Loucy (cell line): ENCODE data around the gene ACTA2.
A peak's percentile ranks its signal among the peaks of the same experiment; 100 is the strongest.
"Not testable (repeated sequence)": the region's sequence is repeated elsewhere in the genome, so short reads cannot be mapped to it uniquely, and the experiment has no call there.

Source experiments
- H2AFZ ChIP-seq: fragments of 200-600 bp; sonication (generic); 2 replicates; pipeline ENCODE4 v1.6.0; 2016; ENCODE audit warnings: antibody characterized with exemption, mild to moderate bottlenecking, low read length, moderate library complexity
- H3F3A ChIP-seq: fragments of 200-600 bp; 2 replicates; pipeline ENCODE4 v1.6.0; 2016; ENCODE audit warnings: antibody characterized with exemption, low read depth, mild to moderate bottlenecking
- H3K27me3 ChIP-seq: fragments of 200-600 bp; sonication (generic); 2 replicates; pipeline ENCODE4 v1.6.1; 2014; ENCODE audit warnings: low read length, mild to moderate bottlenecking; ENCODE audit not compliant: insufficient read depth, poor library complexity, severe bottlenecking
- H3K36me3 ChIP-seq: fragments of 200-600 bp; sonication (generic); 2 replicates; pipeline ENCODE4 v1.6.1; 2016; ENCODE audit warnings: low read length; ENCODE audit not compliant: insufficient read depth
- H3K4me1 ChIP-seq: fragments of 200-600 bp; sonication (generic); 2 replicates; pipeline ENCODE4 v1.5.1; 2014; ENCODE audit warnings: low read length, mild to moderate bottlenecking; ENCODE audit not compliant: insufficient read depth, poor library complexity, severe bottlenecking
- H3K4me2 ChIP-seq: fragments of 200-600 bp; sonication (generic); 2 replicates; pipeline ENCODE4 v1.6.0; 2014; ENCODE audit warnings: antibody characterized with exemption, low read length, low read depth, mild to moderate bottlenecking; ENCODE audit not compliant: poor library complexity, severe bottlenecking
- H3K4me3 ChIP-seq: fragments of 200-600 bp; sonication (generic); 2 replicates; pipeline ENCODE4 v1.5.1; 2014; ENCODE audit warnings: low read length, mild to moderate bottlenecking, mixed read lengths; ENCODE audit not compliant: poor library complexity, severe bottlenecking
- H3K79me2 ChIP-seq: fragments of 200-600 bp; sonication (generic); 2 replicates; pipeline ENCODE4 v1.6.1; 2014; ENCODE audit warnings: low read length; ENCODE audit not compliant: insufficient read depth
- H3K9ac ChIP-seq: fragments of 200-600 bp; sonication (generic); 2 replicates; pipeline ENCODE4 v1.6.0; 2014; ENCODE audit warnings: mild to moderate bottlenecking, low read depth, low read length, moderate library complexity; ENCODE audit not compliant: poor library complexity, severe bottlenecking
- H3K9me2 ChIP-seq: fragments of 200-600 bp; sonication (generic); replicated peaks from 2 replicates; pipeline ENCODE4 v1.6.1; 2016; ENCODE audit warnings: low read depth, low read length, mixed read lengths
- H3K9me3 ChIP-seq: fragments of 200-600 bp; sonication (generic); 2 replicates; pipeline ENCODE4 v1.6.1; 2014; ENCODE audit warnings: mild to moderate bottlenecking, antibody characterized with exemption, low read length, low read depth; ENCODE audit not compliant: insufficient read depth
- H4K20me1 ChIP-seq: fragments of 200-600 bp; sonication (generic); 2 replicates; pipeline ENCODE4 v1.6.0; 2014; ENCODE audit warnings: antibody characterized with exemption, low read length, mild to moderate bottlenecking; ENCODE audit not compliant: insufficient read depth, poor library complexity, severe bottlenecking
- EZH2phosphoT487 ChIP-seq: fragments of 200-600 bp; IDR thresholded peaks from 2 replicates; pipeline ENCODE4 v1.6.1; 2018; ENCODE audit warnings: antibody characterized with exemption, mild to moderate bottlenecking, moderate library complexity, borderline replicate concordance
- TF ChIP-seq, protein P1 (sequence below): fragments of 200-600 bp; sonication (generic); conservative IDR thresholded peaks from 2 replicates; pipeline ENCODE4 v1.5.1; 2014; ENCODE audit warnings: mild to moderate bottlenecking, antibody characterized with exemption, low read length

Gene ACTA2

DNA sequence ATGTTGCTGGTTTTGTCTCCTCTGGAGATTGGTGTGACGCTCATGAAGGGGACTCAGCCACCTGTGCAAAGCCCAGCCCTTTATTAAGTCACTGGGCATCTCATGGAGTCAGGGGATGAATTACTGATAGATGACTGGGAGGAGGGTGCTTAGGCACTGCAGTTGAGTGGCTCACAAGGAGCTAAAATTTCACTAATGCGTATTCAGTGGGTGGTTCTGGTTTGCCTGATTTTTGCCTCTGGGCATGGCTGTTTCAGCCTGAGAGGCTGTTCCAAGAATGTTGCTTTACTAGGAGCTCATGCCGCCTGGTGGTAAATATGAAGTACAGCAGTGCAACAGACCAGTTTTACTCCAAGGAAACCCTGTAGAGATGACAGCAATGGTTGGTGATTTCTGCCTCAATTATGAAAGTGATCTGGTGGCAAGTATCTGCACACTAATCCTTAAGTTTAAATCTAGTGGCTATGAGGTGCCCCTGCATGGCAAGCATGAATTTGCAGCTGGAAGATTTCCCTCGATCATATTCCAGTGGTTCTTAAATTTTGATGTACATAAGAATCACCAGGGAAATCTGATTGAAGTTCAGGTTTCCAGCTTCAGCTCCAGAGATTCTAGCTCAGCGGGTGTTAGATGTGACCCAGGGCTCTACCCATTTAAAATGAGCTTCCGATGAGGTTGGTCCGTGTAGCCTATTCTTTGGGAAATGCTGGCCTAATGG lies 19.9 kb downstream of the ACTA2 start:
- Histone ChIP-seq H3F3A (no peaks in the 10 kb centered on the region), H3K36me3 (peaks cover 5% of the 10 kb centered on the region; the same call in 1 of the 2 replicates), H2AFZ (no peak overlapping the region), H3K4me1 (peaks cover 5% of the 10 kb centered on the region), H3K4me2 (no peak overlapping the region), H3K79me2 (no peaks in the 10 kb centered on the region), H3K4me3 (no peak overlapping the region), H3K9me3 (no peaks in the 10 kb centered on the region), H3K9me2 (no peaks in the 10 kb centered on the region), H3K27me3 (no peaks in the 10 kb centered on the region), H4K20me1 (no peaks in the 10 kb centered on the region), H3K9ac (no peak overlapping the region)
- no peak for TF ChIP-seq EZH2phosphoT487
- TF ChIP-seq, protein P1, sequence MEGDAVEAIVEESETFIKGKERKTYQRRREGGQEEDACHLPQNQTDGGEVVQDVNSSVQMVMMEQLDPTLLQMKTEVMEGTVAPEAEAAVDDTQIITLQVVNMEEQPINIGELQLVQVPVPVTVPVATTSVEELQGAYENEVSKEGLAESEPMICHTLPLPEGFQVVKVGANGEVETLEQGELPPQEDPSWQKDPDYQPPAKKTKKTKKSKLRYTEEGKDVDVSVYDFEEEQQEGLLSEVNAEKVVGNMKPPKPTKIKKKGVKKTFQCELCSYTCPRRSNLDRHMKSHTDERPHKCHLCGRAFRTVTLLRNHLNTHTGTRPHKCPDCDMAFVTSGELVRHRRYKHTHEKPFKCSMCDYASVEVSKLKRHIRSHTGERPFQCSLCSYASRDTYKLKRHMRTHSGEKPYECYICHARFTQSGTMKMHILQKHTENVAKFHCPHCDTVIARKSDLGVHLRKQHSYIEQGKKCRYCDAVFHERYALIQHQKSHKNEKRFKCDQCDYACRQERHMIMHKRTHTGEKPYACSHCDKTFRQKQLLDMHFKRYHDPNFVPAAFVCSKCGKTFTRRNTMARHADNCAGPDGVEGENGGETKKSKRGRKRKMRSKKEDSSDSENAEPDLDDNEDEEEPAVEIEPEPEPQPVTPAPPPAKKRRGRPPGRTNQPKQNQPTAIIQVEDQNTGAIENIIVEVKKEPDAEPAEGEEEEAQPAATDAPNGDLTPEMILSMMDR, result peak; percentile 95

DNA sequence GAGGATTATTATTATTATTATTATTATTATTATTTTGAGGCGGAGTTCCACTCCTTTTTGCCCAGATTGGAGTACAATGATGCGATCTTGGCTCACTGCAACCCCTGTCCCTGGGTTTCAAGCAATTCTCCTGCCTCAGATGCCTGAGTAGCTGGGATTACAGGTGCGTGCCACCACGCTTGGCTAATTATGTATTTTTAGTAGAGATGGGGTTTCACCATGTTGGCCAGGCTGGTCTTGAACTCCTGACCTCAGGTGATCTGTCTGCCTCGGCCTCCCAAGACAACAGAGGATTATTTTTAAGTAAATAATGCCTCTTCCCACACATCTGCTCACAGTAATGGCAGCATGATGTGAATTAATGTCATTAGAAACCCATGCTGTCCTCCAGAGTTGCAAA lies 20.5 kb downstream of the ACTA2 start:
- not testable (repeated sequence) for H3K9me3 ChIP-seq, H3K4me2 ChIP-seq, H3K4me3 ChIP-seq, H2AFZ ChIP-seq, H3F3A ChIP-seq, H4K20me1 ChIP-seq, H3K9me2 ChIP-seq, H3K79me2 ChIP-seq, H3K4me1 ChIP-seq, H3K27me3 ChIP-seq, H3K9ac ChIP-seq
- peaks cover 11% of the 10 kb centered on the region; the same call in 1 of the 2 replicates for H3K36me3 ChIP-seq

DNA sequence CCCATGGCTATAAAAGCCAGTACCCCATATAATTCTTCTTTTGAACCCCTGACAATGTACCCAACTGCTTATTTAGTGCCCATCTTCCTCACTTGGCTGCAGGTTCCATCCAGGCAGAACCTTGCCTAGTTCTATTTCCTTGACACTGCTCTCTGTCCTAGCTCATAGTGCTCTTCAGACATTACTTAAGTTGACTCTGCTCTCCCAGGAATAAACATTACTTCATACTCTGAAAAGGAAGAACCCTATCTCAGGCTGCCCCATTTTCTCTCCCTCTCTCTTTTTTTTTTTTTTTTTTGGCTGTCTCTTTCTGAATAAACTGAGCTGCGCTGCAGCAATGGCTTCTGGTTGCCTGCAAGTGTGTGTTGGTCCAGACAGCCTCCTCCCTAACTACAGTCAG lies 21.0 kb downstream of the ACTA2 start:
- Histone ChIP-seq H3K4me1 (peaks cover 5% of the 10 kb centered on the region), H3K9ac (no peak overlapping the region), H4K20me1 (no peaks in the 10 kb centered on the region), H2AFZ (no peak overlapping the region), H3K4me2 (no peak overlapping the region), H3K27me3 (no peaks in the 10 kb centered on the region), H3F3A (no peaks in the 10 kb centered on the region), H3K36me3 (peaks cover 16% of the 10 kb centered on the region; the same call in 1 of the 2 replicates), H3K79me2 (no peaks in the 10 kb centered on the region), H3K9me3 (no peaks in the 10 kb centered on the region), H3K9me2 (no peaks in the 10 kb centered on the region), H3K4me3 (no peak overlapping the region)
- TF ChIP-seq EZH2phosphoT487, result no peak
- TF ChIP-seq, protein P1, result no peak

DNA sequence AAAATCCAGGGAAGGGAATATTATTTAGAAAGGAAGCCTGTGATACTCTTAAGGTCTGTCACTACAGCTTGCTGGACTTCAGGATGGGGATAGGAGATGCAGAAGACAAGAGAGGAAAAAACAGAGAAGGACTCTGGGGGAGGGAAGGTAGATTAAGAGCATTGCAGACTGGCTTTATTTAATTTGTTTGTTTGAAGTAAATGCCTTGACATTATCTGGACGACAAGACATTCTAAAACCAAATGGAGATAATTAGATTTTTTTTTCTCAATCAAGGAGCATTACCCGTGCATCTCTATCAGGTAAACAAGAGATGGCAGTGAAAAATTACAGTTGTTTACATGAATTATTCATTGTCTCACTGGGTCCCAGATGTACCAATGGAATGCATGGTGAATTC lies 24.3 kb downstream of the ACTA2 start:
- H3K9ac ChIP-seq, result no peak overlapping the region
- no peaks in the 10 kb centered on the region for H3F3A ChIP-seq
- H3K4me1 ChIP-seq, result no peaks in the 10 kb centered on the region
- TF ChIP-seq, protein P1, result no peak
- no peak for TF ChIP-seq EZH2phosphoT487
- no peak overlapping the region for H3K4me3 ChIP-seq
- H3K4me2 ChIP-seq, result no peak overlapping the region
- H3K9me3 ChIP-seq, result no peaks in the 10 kb centered on the region
- H3K36me3 ChIP-seq, result peaks cover 37% of the 10 kb centered on the region; the same call in 1 of the 2 replicates
- H3K27me3 ChIP-seq, result no peaks in the 10 kb centered on the region
- H3K79me2 ChIP-seq, result no peaks in the 10 kb centered on the region
- H4K20me1 ChIP-seq, result no peaks in the 10 kb centered on the region
- no peaks in the 10 kb centered on the region for H3K9me2 ChIP-seq
- no peak overlapping the region for H2AFZ ChIP-seq
